Measurements from ENCODE around the gene ATP1A4. TPM values are rescaled to one million over a fixed set of nuclear protein-coding genes. Genes with fewer than 3 reads are reported as not detected.

The ATP1A4 gene
- total RNA-seq, 2 experiments from 2014 or later, result not detected

DNA sequence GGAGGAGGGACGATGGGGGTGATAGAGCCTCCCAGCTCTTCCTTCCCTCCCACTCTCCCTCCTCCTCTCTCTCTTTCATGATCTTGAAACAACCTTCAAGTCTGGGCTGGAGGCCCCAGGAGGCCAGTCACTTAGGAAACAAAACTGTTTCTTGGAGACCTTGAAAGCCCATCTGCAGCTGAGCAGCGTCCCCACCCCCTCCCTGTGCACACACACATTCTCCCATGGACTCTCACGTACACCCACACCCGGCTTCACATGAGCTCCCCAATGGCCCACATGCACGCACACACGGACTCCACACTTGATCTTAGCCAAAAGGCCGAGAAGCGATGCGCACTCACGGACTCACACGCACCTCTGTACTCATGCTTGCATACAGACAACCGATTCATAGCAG lies 39.0 kb upstream of the ATP1A4 start:
- Histone ChIP-seq H3K9me3 (ENCODE audit: low read length) (no peaks in the 10 kb centered on the region), H4K20me1 (ENCODE audit: insufficient read depth, low read length) (no peaks in the 10 kb centered on the region), H3K27ac (ENCODE audit: low read depth, low read length, poor library complexity, severe bottlenecking) (no peak overlapping the region), H2AFZ (ENCODE audit: low read length) (no peak overlapping the region), H3K36me3 (ENCODE audit: insufficient read depth, low read length) (no peaks in the 10 kb centered on the region), H3K4me3 (ENCODE audit: low read depth, low read length, poor library complexity, severe bottlenecking) (no peak overlapping the region), H3K4me1 (ENCODE audit: insufficient read depth, low read length, poor library complexity, severe bottlenecking) (peaks cover 4% of the 10 kb centered on the region), H3K4me2 (ENCODE audit: low read length) (no peak overlapping the region), H3K79me2 (ENCODE audit: insufficient read depth, low read depth, low read length) (no peaks in the 10 kb centered on the region), H3K9me2 (ENCODE audit: insufficient read depth, low read length) (no peaks in the 10 kb centered on the region)
- no TSS peak for BruUV-seq (replicated peaks)
- ChIA-PET CTCF (ENCODE audit: unreplicated experiment) (interaction anchor here (0.6 kb wide), 1 partner anchor 881 kb away, joined by 14 read pairs; no protein-coding TSS in a partner anchor), POLR2A (interaction anchor here (0.6 kb wide), 1 partner anchor 226 kb away, joined by 3 read pairs; no protein-coding TSS in a partner anchor)
- TF ChIP-seq CTCF (conservative IDR thresholded peaks at IDR 0.05; ENCODE audit: low read length) (no peak), EZH2phosphoT487 (IDR thresholded peaks at IDR 0.05; ENCODE audit: borderline replicate concordance, low read depth, low read length) (no peak)
- no peak for DNase-seq (ENCODE audit: low spot score)
- intact Hi-C loops (cut with micrococcal nuclease; ENCODE audit: unreplicated experiment), result no loop called here

- no peak overlapping the region for H2AFZ ChIP-seq (ENCODE audit: low read length)
- H3K36me3 ChIP-seq (ENCODE audit: insufficient read depth, low read length), result no peaks in the 10 kb centered on the region
- H4K20me1 ChIP-seq (ENCODE audit: insufficient read depth, low read length), result no peaks in the 10 kb centered on the region
- CTCF ChIA-PET (ENCODE audit: unreplicated experiment), result no interaction called here
- H3K79me2 ChIP-seq (ENCODE audit: insufficient read depth, low read depth, low read length), result no peaks in the 10 kb centered on the region
- TF ChIP-seq EZH2phosphoT487 (IDR thresholded peaks at IDR 0.05; ENCODE audit: borderline replicate concordance, low read depth, low read length) (no peak), CTCF (conservative IDR thresholded peaks at IDR 0.05; ENCODE audit: low read length) (no peak)
- no peak for DNase-seq (ENCODE audit: low spot score)
- H3K9me3 ChIP-seq (ENCODE audit: low read length), result no peaks in the 10 kb centered on the region
- no peaks in the 10 kb centered on the region for H3K9me2 ChIP-seq (ENCODE audit: insufficient read depth, low read length)
- POLR2A ChIA-PET, result no interaction called here
- intact Hi-C loops (cut with micrococcal nuclease; ENCODE audit: unreplicated experiment), result no loop called here
- no peak overlapping the region for H3K4me3 ChIP-seq (ENCODE audit: low read depth, low read length, poor library complexity, severe bottlenecking)
- BruUV-seq (replicated peaks), result no TSS peak
- peaks cover 4% of the 10 kb centered on the region for H3K4me1 ChIP-seq (ENCODE audit: insufficient read depth, low read length, poor library complexity, severe bottlenecking)
- H3K4me2 ChIP-seq (ENCODE audit: low read length), result no peak overlapping the region
- no peak overlapping the region for H3K27ac ChIP-seq (ENCODE audit: low read depth, low read length, poor library complexity, severe bottlenecking)
Measured at GRCh38 chr1:160113407-160113806, 38.0 kb upstream of the ATP1A4 start.

DNA sequence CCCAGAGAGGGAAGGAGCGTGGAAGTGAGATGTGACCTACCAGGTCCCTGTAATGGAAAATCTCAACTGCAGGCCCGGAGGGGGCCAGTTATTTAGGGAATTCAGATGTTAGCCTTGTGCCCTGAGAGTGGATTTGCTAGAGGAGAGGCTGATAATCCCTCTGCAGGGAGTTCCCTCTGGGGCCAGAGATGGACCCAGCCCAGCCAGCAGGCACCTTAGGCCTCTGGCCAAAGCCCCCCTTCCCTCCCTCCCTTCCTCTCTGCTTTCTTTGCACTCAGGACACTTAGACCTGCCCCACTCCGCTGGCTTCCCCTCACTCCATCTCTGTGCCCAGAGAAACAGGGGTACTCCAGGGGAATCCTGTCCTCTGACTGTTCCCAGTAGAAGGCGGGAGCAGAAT lies 37.3 kb upstream of the ATP1A4 start:
- DNase-seq (ENCODE audit: low spot score), result no peak
- CTCF ChIA-PET (ENCODE audit: unreplicated experiment), result no interaction called here
- POLR2A ChIA-PET, result no interaction called here
- H2AFZ ChIP-seq (ENCODE audit: low read length), result no peak overlapping the region
- H4K20me1 ChIP-seq (ENCODE audit: insufficient read depth, low read length), result no peaks in the 10 kb centered on the region
- no peaks in the 10 kb centered on the region for H3K9me3 ChIP-seq (ENCODE audit: low read length)
- peaks cover 3% of the 10 kb centered on the region for H3K4me1 ChIP-seq (ENCODE audit: insufficient read depth, low read length, poor library complexity, severe bottlenecking)
- intact Hi-C loops (cut with micrococcal nuclease; ENCODE audit: unreplicated experiment), result no loop called here
- no peaks in the 10 kb centered on the region for H3K36me3 ChIP-seq (ENCODE audit: insufficient read depth, low read length)
- H3K79me2 ChIP-seq (ENCODE audit: insufficient read depth, low read depth, low read length), result no peaks in the 10 kb centered on the region
- no peaks in the 10 kb centered on the region for H3K9me2 ChIP-seq (ENCODE audit: insufficient read depth, low read length)
- BruUV-seq (replicated peaks), result no TSS peak
- H3K4me2 ChIP-seq (ENCODE audit: low read length), result no peak overlapping the region
- no peak overlapping the region for H3K4me3 ChIP-seq (ENCODE audit: low read depth, low read length, poor library complexity, severe bottlenecking)
- TF ChIP-seq EZH2phosphoT487 (IDR thresholded peaks at IDR 0.05; ENCODE audit: borderline replicate concordance, low read depth, low read length) (no peak), CTCF (conservative IDR thresholded peaks at IDR 0.05; ENCODE audit: low read length) (no peak)
- H3K27ac ChIP-seq (ENCODE audit: low read depth, low read length, poor library complexity, severe bottlenecking), result no peak overlapping the region

Data from OCI-LY7 (cell line).